ENCODE measurements around the gene HPS4.

DNA sequence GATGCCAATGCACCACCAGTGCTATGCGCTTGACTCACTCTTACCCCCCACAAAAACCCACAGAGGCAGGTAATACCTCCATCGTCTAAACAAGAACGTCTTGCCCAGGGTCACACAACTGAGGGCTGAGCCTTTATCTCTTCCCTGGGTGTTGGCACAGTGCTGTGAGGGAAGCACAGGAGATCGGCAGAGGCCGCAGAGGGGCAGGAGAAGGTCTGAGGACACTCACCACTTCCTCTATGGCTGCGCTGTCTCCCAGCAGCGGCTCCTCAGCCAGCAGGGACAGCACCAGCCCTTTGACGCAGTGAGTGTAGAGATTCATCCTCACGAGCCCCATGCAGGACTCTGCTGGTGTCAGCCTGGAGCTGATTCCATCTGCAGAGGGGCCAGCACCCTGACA, 19.9 kb downstream of the HPS4 start:
- no peak for TF ChIP-seq RXRA (IDR thresholded peaks at IDR 0.05; ENCODE audit: insufficient read depth, low read depth, low read length)
- TF ChIP-seq GTF2F1 (IDR thresholded peaks at IDR 0.05; ENCODE audit: borderline replicate concordance, low read depth, low read length) = no peak
- TF ChIP-seq, protein P1, sequence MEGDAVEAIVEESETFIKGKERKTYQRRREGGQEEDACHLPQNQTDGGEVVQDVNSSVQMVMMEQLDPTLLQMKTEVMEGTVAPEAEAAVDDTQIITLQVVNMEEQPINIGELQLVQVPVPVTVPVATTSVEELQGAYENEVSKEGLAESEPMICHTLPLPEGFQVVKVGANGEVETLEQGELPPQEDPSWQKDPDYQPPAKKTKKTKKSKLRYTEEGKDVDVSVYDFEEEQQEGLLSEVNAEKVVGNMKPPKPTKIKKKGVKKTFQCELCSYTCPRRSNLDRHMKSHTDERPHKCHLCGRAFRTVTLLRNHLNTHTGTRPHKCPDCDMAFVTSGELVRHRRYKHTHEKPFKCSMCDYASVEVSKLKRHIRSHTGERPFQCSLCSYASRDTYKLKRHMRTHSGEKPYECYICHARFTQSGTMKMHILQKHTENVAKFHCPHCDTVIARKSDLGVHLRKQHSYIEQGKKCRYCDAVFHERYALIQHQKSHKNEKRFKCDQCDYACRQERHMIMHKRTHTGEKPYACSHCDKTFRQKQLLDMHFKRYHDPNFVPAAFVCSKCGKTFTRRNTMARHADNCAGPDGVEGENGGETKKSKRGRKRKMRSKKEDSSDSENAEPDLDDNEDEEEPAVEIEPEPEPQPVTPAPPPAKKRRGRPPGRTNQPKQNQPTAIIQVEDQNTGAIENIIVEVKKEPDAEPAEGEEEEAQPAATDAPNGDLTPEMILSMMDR (IDR thresholded peaks at IDR 0.05; ENCODE audit: control extremely low read depth in 1 of 3, insufficient read depth in 1 of 3, low read depth in 1 of 3, low read length in 3 of 3) = no peak
- no peak for TF ChIP-seq POLR2AphosphoS5 (IDR thresholded peaks at IDR 0.05; ENCODE audit: low read depth, low read length)

Data from H1 (cell line).